Smooth muscle cell (in vitro differentiated cells): ENCODE results near the gene IGFBP4. TPM values are rescaled to one million over a fixed set of nuclear protein-coding genes. Genes with fewer than 3 reads are reported as not detected.

Source experiments
- DNase-seq: peaks from one replicate; lab custom pipeline; 2025; ENCODE audit not compliant: unreplicated experiment; lab: John Stamatoyannopoulos, UW
- H2AFZ ChIP-seq: fragments of 200-600 bp; sonication (generic); 2 replicates; pipeline ENCODE4 v1.6.0; 2016; ENCODE audit warnings: antibody characterized with exemption, low read depth, mild to moderate bottlenecking
- H3F3A ChIP-seq: fragments of 200-600 bp; sonication (generic); 2 replicates; pipeline ENCODE4 v1.6.0; 2017; ENCODE audit warnings: antibody characterized with exemption, low read depth
- H3K27ac ChIP-seq: fragments of 200-600 bp; sonication (generic); 2 replicates; pipeline ENCODE4 v1.5.1; 2016; ENCODE audit warnings: low read depth, mild to moderate bottlenecking
- H3K27me3 ChIP-seq: fragments of 200-600 bp; sonication (generic); 2 replicates; pipeline ENCODE4 v1.6.1; 2016; ENCODE audit warnings: low read depth, mild to moderate bottlenecking
- H3K36me3 ChIP-seq: fragments of 200-600 bp; sonication (generic); 2 replicates; pipeline ENCODE4 v1.5.1; 2016; ENCODE audit warnings: low read depth
- H3K4me1 ChIP-seq: fragments of 200-600 bp; sonication (generic); 2 replicates; pipeline ENCODE4 v1.5.1; 2016; ENCODE audit warnings: low read depth
- H3K4me2 ChIP-seq: fragments of 200-600 bp; sonication (generic); 2 replicates; pipeline ENCODE4 v1.6.0; 2016; ENCODE audit warnings: mild to moderate bottlenecking
- H3K4me3 ChIP-seq: fragments of 200-600 bp; sonication (generic); 2 replicates; pipeline ENCODE4 v1.5.1; 2016; ENCODE audit warnings: mild to moderate bottlenecking
- H3K79me2 ChIP-seq: fragments of 200-600 bp; sonication (generic); 2 replicates; pipeline ENCODE4 v1.6.0; 2016; ENCODE audit warnings: low read depth, mild to moderate bottlenecking
- H3K9ac ChIP-seq: fragments of 200-600 bp; sonication (generic); 2 replicates; pipeline ENCODE4 v1.6.0; 2016; ENCODE audit warnings: low read depth
- H3K9me3 ChIP-seq: fragments of 200-600 bp; sonication (generic); replicated peaks from 2 replicates; pipeline ENCODE4 v1.5.1; 2016; ENCODE audit warnings: low read depth
- H4K20me1 ChIP-seq: fragments of 200-600 bp; sonication (generic); 2 replicates; pipeline ENCODE4 v1.6.0; 2016; ENCODE audit warnings: low read depth
- WGBS: methylation state at CpG from one replicate; pipeline ENCODE4 v1.1.7; 2016; ENCODE audit warnings: low lambda C conversion rate; 5-methylcytosine and 5-hydroxymethylcytosine counted together
- polyA plus RNA-seq: library from polyadenylated mRNA; unstranded; fragments of >200 nt; fragmentation: Nextera tagmentation; extraction: Ambion mirVana; gene quantifications from 2 replicates; pipeline ENCODE4 v1.2.1, GENCODE V29; 2016
- total RNA-seq: library from RNA; depleted of rRNA; stranded (reverse); fragments of >200 nt; gene quantifications from 2 replicates; pipeline ENCODE4 v1.2.3, GENCODE V29; 2014
- TF ChIP-seq, protein P1 (sequence below): fragments of 200-600 bp; sonication (generic); IDR thresholded peaks from 2 replicates; pipeline ENCODE4 v1.5.1; 2017; ENCODE audit warnings: borderline replicate concordance, mild to moderate bottlenecking, antibody characterized with exemption; ENCODE audit not compliant: insufficient read depth, poor library complexity, severe bottlenecking

Gene IGFBP4
- total and polyA plus RNA-seq, 2 experiments from 2014 or later = 91.0 to 305 TPM

DNA sequence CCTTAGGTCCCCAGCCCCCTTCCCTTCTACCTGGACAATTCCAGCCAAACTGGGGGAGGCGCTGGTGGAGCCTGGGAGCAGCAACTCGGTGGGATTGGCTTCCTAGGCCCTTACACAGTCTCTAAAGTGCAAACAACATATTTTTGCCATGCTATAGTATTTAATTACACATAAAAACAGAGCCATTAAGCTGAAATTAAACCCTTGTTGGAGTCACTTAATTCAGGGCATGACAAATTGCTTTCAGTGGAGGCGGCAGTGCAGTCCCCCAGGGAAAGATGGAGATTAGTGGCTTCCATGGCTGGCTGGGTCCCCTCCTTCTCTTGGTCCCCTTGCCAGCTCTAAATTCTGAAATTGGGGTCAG is 17.3 kb downstream of the IGFBP4 start:
- no peak overlapping the region for H3K27ac ChIP-seq
- H2AFZ ChIP-seq = no peak overlapping the region
- H3K4me1 ChIP-seq = peaks cover 11% of the 10 kb centered on the region

DNA sequence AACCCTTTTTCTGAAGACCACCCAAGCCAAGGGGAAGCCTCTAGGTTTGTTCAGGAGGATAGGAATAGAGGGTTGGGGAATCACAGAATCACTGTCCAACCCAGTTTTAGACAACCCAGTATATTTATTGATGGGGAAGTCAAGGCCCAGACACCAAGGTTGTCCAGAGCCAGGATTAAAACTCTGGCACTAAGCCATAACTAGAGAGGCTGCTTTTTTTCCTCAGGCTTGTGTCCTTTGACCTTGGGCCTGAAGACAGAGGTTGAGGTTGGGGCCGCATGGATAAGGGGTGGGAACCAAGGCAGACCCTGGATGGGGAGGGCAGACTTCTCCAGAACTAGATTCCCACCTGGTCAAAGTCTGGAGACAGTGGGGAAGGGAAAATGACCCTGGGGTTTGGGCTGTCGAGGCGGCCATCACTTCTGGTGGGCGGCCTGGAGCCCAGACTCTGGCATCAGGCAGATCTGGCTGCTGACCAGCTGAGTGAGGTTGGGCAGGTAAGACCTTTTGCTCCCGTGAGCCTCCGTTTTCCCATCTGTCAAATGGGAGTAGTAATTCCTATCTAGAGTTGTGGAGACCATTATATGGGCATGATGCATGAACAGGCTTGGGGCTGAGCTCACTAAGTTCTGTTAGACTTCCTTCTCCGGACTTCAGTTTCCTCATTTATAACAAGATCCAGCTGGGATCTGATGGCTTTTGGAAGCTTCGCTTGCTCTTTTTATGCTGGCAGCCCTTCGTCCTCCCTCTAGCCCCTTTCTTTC is 17.9 kb downstream of the IGFBP4 start:
- Histone ChIP-seq H3K27ac (no peak overlapping the region), H3K4me2 (no peak overlapping the region), H3K79me2 (no peaks in the 10 kb centered on the region), H3K36me3 (no peaks in the 10 kb centered on the region), H3F3A (no peaks in the 10 kb centered on the region), H3K27me3 (no peaks in the 10 kb centered on the region), H3K4me1 (peaks cover 11% of the 10 kb centered on the region), H3K9ac (no peak overlapping the region), H2AFZ (no peak overlapping the region), H3K4me3 (no peak overlapping the region), H4K20me1 (no peaks in the 10 kb centered on the region), H3K9me3 (no peaks in the 10 kb centered on the region)
- TF ChIP-seq, protein P1, sequence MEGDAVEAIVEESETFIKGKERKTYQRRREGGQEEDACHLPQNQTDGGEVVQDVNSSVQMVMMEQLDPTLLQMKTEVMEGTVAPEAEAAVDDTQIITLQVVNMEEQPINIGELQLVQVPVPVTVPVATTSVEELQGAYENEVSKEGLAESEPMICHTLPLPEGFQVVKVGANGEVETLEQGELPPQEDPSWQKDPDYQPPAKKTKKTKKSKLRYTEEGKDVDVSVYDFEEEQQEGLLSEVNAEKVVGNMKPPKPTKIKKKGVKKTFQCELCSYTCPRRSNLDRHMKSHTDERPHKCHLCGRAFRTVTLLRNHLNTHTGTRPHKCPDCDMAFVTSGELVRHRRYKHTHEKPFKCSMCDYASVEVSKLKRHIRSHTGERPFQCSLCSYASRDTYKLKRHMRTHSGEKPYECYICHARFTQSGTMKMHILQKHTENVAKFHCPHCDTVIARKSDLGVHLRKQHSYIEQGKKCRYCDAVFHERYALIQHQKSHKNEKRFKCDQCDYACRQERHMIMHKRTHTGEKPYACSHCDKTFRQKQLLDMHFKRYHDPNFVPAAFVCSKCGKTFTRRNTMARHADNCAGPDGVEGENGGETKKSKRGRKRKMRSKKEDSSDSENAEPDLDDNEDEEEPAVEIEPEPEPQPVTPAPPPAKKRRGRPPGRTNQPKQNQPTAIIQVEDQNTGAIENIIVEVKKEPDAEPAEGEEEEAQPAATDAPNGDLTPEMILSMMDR = no peak
- WGBS = 91% methylated on average over 9 of the region's 9 CpGs
- no peak for DNase-seq

More for the DNA sequence above, 17.3 kb downstream of the IGFBP4 start:
- Histone ChIP-seq H3F3A (no peaks in the 10 kb centered on the region), H3K9me3 (no peaks in the 10 kb centered on the region), H3K4me3 (no peak overlapping the region), H3K27me3 (no peaks in the 10 kb centered on the region), H3K9ac (no peak overlapping the region), H3K79me2 (no peaks in the 10 kb centered on the region), H4K20me1 (no peaks in the 10 kb centered on the region), H3K4me2 (no peak overlapping the region), H3K36me3 (no peaks in the 10 kb centered on the region)
- TF ChIP-seq, protein P1 = no peak
- 87% methylated on average over 3 of the region's 3 CpGs for WGBS
- DNase-seq = no peak

DNA sequence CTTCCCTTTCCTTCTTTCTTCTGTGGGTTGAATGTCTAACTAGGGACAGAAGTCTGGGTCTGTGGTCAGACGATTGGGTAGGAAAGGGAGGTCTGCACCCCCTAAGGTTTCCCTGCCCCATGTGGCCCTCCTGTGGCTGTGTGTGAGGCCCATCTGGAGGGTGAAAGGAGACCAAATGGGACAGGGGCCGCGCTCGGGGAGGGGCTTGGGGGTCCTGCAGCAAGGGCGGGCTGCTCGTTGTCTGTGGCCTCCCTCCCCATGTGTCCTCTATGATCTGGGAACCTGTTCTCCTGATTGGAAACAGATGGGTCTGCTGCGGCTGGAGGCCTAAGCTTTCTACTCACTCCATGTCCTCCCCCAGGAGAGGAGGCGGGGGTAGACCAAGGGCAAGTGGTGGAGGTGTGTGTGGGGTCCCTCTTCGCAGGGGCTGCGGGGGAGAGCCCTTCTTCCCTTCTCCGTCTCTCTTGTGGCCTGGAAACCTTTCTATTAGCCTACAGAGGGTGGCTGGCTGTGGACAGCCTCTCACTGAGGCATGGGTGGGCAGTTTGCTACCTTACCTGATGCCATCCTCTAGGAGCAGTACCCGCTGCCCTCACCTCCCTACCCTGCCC is 18.6 kb downstream of the IGFBP4 start:
- Histone ChIP-seq H3K9me3 (no peaks in the 10 kb centered on the region), H3K27ac (no peak overlapping the region), H4K20me1 (no peaks in the 10 kb centered on the region), H3F3A (no peaks in the 10 kb centered on the region), H3K79me2 (no peaks in the 10 kb centered on the region), H3K27me3 (no peaks in the 10 kb centered on the region), H3K4me2 (no peak overlapping the region), H3K4me3 (no peak overlapping the region), H3K36me3 (no peaks in the 10 kb centered on the region), H2AFZ (no peak overlapping the region), H3K9ac (no peak overlapping the region), H3K4me1 (peaks cover 11% of the 10 kb centered on the region)
- DNase-seq = no peak
- WGBS = 82% methylated on average over 12 of the region's 12 CpGs
- TF ChIP-seq, protein P1 = no peak
